HG03432 (cell line): ENCODE results near the gene TTC3.

Experiments used
- ATAC-seq: cut with Tn5 transposase; IDR thresholded peaks from one replicate; pipeline ENCODE4 v1.9.1; 2021; ENCODE audit warnings: mild to moderate bottlenecking, moderate library complexity; ENCODE audit not compliant: unreplicated experiment

TTC3 gene

DNA sequence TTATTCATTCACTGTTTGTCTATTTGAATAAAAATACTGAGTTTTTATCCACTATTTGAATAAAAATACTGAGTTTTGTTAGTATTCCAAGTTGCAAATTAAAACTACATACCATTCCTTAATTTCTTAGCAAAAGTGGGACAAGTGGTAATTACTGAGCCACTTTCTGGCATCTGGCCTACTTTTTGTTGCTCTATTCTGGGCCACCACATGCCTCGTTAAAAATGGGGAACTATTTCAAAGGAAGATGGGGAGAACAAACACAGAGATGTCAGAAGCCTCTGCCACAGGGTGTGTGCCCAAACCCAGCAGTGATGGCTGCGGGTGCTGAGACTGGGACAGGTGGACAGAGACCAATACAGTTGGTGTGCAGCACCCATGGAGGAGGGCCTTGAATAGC is 14.8 kb upstream of the TTC3 start:
- no peak for ATAC-seq

GRCh38 chr21:37059181-37059580 is 13.9 kb upstream of the TTC3 start:
- no peak for ATAC-seq

DNA sequence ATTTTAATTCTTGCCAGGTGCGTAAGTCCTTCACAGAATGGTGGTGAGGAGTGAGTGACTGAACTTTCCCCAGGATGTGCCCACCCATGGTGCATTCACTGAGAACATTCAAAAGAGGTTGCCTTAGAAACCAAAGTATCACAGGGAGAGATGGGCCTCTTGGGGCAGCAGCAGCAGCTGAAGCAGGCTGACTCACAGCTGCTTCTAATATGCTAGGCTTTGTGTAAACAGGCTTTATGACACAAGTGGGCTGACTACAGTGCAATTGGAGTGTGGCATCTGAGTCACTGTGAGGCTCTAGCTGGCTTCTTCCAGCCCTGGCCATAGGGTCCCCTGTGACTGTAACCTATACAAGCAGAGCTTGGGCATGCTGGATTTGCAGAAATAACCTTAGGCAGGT is 12.8 kb upstream of the TTC3 start:
- ATAC-seq, result no peak

DNA sequence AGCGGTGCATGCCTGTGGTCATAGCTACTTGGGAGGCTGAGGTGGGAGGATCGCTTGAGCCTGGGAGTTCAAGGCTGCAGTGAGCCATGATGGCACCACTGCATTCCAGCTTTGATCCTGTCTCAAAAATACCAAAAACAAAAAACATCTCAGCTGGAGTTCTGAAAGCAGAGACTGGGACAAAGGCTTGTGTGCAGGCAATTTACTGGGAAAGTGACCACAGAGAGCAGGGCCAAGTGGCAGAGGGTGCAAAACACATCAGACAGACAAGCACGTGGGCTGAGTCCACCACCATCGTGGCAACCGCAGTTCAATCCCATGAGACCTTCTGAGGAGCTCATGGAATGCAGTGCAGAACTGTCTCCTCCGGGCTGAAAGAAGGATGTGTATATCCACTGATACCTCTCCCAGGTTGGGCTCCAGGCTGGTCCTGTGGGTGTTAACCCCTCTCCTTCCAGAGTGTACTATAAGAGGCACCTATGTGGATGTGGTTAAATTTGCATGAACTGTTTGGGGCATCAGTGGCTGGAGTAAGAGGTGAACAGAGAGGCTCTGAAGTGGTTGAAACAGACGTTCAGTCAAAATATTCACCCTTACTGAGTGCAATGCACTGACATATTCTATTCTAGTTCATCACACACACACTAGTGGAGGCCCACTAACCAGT is 11.0 kb upstream of the TTC3 start:
- no peak for ATAC-seq

- ATAC-seq, result no peak
Observed at GRCh38 chr21:37062593-37062935, 10.5 kb upstream of the TTC3 start.

DNA sequence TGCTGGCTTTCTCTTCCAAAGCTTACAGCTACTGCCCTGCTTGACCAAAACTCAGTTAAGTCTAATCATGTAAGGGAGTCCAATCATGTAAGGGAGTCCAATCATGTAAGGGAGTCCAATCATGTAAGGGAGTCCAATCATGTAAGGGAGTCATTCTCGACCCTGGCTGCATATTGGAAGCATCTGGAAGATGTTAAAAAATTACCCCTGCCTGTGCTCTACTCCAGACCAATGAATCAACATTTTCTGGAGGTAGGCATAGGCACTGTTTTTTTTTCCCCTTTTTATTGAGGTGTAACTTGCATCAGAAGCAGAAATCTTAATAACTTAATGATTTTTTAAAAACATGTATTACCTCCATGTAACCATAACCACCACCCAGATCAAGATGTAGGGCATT is 9.6 kb upstream of the TTC3 start:
- no peak for ATAC-seq

GRCh38 chr21:37064841-37065240 is 8.2 kb upstream of the TTC3 start:
- no peak for ATAC-seq

DNA sequence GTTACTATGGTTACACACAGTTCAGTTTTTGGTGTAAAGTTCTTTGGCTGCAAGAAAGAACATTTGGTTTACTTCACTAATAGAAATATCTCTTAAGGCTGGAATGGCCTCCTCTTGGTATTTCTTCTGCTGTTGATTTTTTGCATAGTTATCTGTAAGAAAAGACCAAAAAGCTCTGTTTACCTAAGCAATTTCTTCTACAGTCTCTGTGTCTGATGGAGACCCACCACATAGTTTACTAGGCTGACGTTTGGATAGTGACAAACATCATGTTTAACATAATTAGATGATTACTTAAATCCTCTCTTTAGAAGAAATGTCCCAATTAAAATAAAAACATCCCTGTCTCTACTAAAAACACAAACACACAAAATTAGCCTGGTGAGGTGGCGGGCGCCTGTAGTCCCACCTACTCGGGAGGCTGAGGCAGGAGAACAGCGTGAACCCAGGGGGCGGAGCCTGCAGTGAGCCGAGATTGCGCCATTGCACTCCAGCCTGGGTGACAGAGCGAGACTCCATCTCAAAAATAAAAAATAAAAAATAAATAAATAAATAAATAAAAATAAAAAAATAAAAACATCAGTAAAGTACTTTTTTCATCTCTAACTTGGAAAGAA is 7.4 kb upstream of the TTC3 start:
- ATAC-seq, result no peak

DNA sequence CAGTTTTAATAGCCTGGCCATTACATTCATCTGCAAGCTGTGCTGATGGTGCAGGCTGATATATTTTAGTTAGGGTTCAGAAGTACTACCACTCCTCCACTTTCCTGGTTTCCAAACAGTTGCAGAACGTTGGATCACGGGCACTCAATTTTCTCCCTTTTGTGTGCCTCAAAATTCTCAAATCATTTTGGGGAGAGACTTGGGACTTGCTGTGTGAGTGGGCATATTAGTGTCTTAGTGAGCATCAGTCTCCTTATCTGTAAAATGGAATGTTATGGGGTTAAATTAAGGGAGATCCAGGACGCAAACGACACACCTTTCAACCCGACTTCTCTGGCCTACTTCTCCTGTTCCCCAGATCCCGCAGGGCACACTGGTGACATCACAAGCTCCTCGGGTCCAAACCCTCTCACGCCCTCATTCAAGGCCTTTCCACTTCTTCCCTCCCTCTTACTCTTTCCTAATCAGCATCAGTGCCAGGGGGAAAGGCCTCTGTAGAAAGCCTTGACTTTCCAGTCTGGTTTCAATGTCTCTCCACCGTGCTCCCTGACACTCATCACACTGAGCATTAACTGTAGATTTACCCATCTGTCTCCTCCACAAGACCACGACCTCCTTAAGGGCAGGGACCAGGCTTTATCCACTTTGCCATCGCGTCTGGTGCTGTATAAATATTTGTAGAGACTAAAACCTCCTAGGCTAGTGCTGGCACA is 1.3 kb upstream of the TTC3 start:
- no peak for ATAC-seq

GRCh38 chr21:37072274-37072987 is 623 bp upstream of the TTC3 start:
- peak; percentile 45 for ATAC-seq

- peak; percentile 35 for ATAC-seq
Observed at GRCh38 chr21:37073417-37074196, 553 bp downstream of the TTC3 start.

- no peak for ATAC-seq
Observed at GRCh38 chr21:37074197-37074510, 1.1 kb downstream of the TTC3 start.

- no peak for ATAC-seq
Observed at GRCh38 chr21:37074546-37074945, 1.5 kb downstream of the TTC3 start.

- ATAC-seq, result no peak
Observed at GRCh38 chr21:37075214-37075770, 2.2 kb downstream of the TTC3 start.

GRCh38 chr21:37076087-37076850 is 3.2 kb downstream of the TTC3 start:
- no peak for ATAC-seq

GRCh38 chr21:37077403-37077802 is 4.3 kb downstream of the TTC3 start:
- ATAC-seq, result no peak

DNA sequence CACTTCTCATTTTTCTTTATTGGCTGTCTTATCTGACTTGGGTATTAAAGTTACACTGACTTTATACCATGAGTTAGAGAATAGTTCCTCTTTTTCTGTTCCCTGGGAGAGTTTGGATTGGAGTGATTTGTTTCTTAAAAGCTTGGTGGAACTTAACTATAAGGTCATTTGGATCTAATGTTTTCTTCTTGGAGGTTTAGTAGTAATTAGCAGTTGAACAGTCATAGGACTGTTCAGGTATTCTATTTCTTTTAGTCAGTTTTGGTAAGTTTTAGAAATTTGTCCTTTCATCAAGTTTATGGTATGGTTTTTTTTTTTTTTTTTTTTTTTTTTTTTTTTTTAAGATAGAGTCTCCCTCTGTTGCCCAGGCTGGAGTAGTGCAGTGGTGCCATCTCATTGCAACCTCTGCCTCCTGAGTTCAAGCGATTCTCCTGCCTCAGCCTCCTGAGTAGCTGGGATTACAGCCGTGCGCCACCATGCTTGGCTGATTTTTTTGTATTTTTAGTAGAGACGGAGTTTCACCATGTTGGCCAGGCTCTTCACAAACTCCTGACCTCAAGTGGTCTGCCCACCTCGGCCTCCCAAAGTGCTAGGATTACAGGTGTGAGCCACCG is 6.3 kb downstream of the TTC3 start:
- no peak for ATAC-seq

GRCh38 chr21:37082375-37082774 is 9.3 kb downstream of the TTC3 start:
- no peak for ATAC-seq

- no peak for ATAC-seq
Observed at GRCh38 chr21:37082856-37083528, 9.9 kb downstream of the TTC3 start.
